ES-I3 (cell line): ENCODE measurements around the gene SLC15A5.

Experiments
- H3K36me3 ChIP-seq: 2 replicates; pipeline ENCODE4 v1.6.1; 2013; ENCODE audit warnings: mild to moderate bottlenecking, low read length, control low read depth, moderate library complexity; ENCODE audit not compliant: insufficient read depth
- H3K4me1 ChIP-seq: 2 replicates; pipeline ENCODE4 v1.6.1; 2013; ENCODE audit warnings: mild to moderate bottlenecking, control low read depth, low read length; ENCODE audit not compliant: insufficient read depth
- H3K9ac ChIP-seq: 2 replicates; pipeline ENCODE4 v1.6.1; 2013; ENCODE audit warnings: low read depth, mild to moderate bottlenecking, low read length, moderate library complexity
- H3K9me3 ChIP-seq: 2 replicates; pipeline ENCODE4 v1.6.1; 2013; ENCODE audit warnings: mild to moderate bottlenecking, low read length, moderate library complexity; ENCODE audit not compliant: control insufficient read depth, insufficient read depth

Gene SLC15A5

GRCh38 chr12:16277585-16277984 lies at the start of gene SLC15A5:
Gene SLC15A5, minus strand, starts transcription at chr12:16277685. Its CDS starts 0 bp downstream, at chr12:16277685.
- Histone ChIP-seq H3K36me3 (no peaks in the 10 kb centered on the region), H3K9ac (no peak within 1 kb of the TSS), H3K9me3 (no peaks in the 10 kb centered on the region), H3K4me1 (no peaks in the 10 kb centered on the region)

- Histone ChIP-seq H3K36me3 (no peaks in the 10 kb centered on the region), H3K4me1 (no peaks in the 10 kb centered on the region), H3K9ac (no peak overlapping the region), H3K9me3 (no peaks in the 10 kb centered on the region)
These were observed 47.9 kb upstream of the SLC15A5 start for GRCh38 chr12:16325426-16325825.

- no peaks in the 10 kb centered on the region for H3K4me1 ChIP-seq
- H3K36me3 ChIP-seq = no peaks in the 10 kb centered on the region
- no peak overlapping the region for H3K9ac ChIP-seq
- H3K9me3 ChIP-seq = no peaks in the 10 kb centered on the region
These were observed 47.3 kb upstream of the SLC15A5 start for GRCh38 chr12:16324772-16325171.

GRCh38 chr12:16324272-16324671 lies 46.8 kb upstream of the SLC15A5 start:
- Histone ChIP-seq H3K4me1 (no peaks in the 10 kb centered on the region), H3K9ac (no peak overlapping the region), H3K36me3 (no peaks in the 10 kb centered on the region), H3K9me3 (no peaks in the 10 kb centered on the region)

- Histone ChIP-seq H3K4me1 (no peaks in the 10 kb centered on the region), H3K36me3 (no peaks in the 10 kb centered on the region), H3K9me3 (no peaks in the 10 kb centered on the region), H3K9ac (no peak overlapping the region)
These were observed 46.2 kb upstream of the SLC15A5 start for GRCh38 chr12:16323638-16324037.

GRCh38 chr12:16323010-16323409 lies 45.5 kb upstream of the SLC15A5 start:
- Histone ChIP-seq H3K9ac (no peak overlapping the region), H3K36me3 (no peaks in the 10 kb centered on the region), H3K4me1 (no peaks in the 10 kb centered on the region), H3K9me3 (no peaks in the 10 kb centered on the region)

GRCh38 chr12:16310934-16311333 lies 33.4 kb upstream of the SLC15A5 start:
- Histone ChIP-seq H3K36me3 (no peaks in the 10 kb centered on the region), H3K9ac (no peak overlapping the region), H3K9me3 (peaks cover 6% of the 10 kb centered on the region; the same call in 1 of the 2 replicates), H3K4me1 (no peaks in the 10 kb centered on the region)

- Histone ChIP-seq H3K9me3 (peaks cover 6% of the 10 kb centered on the region; the same call in 1 of the 2 replicates), H3K4me1 (no peaks in the 10 kb centered on the region), H3K9ac (no peak overlapping the region)
These were observed 30.5 kb upstream of the SLC15A5 start for GRCh38 chr12:16307856-16308475.

GRCh38 chr12:16303939-16304338 lies 26.5 kb upstream of the SLC15A5 start:
- Histone ChIP-seq H3K4me1 (peaks cover 9% of the 10 kb centered on the region), H3K36me3 (no peaks in the 10 kb centered on the region), H3K9me3 (no peaks in the 10 kb centered on the region), H3K9ac (no peak overlapping the region)

More at GRCh38 chr12:16307856-16308475, 30.5 kb upstream of the SLC15A5 start:
- H3K36me3 ChIP-seq = no peaks in the 10 kb centered on the region

- H3K36me3 ChIP-seq = no peaks in the 10 kb centered on the region
- H3K9me3 ChIP-seq = no peaks in the 10 kb centered on the region
- peaks cover 9% of the 10 kb centered on the region for H3K4me1 ChIP-seq
- H3K9ac ChIP-seq = no peak overlapping the region
These were observed 23.3 kb upstream of the SLC15A5 start for GRCh38 chr12:16300736-16301135.

- Histone ChIP-seq H3K4me1 (peaks cover 9% of the 10 kb centered on the region), H3K9ac (peak overlapping the region; percentile 6; the same call in 1 of the 2 replicates), H3K36me3 (no peaks in the 10 kb centered on the region), H3K9me3 (no peaks in the 10 kb centered on the region)
These were observed 22.6 kb upstream of the SLC15A5 start for GRCh38 chr12:16300122-16300521.

- no peak overlapping the region for H3K9ac ChIP-seq
- H3K9me3 ChIP-seq = no peaks in the 10 kb centered on the region
- H3K36me3 ChIP-seq = no peaks in the 10 kb centered on the region
- peaks cover 9% of the 10 kb centered on the region for H3K4me1 ChIP-seq
These were observed 21.9 kb upstream of the SLC15A5 start for GRCh38 chr12:16299403-16299802.

GRCh38 chr12:16297521-16297920 lies 20.0 kb upstream of the SLC15A5 start:
- Histone ChIP-seq H3K36me3 (no peaks in the 10 kb centered on the region), H3K9ac (no peak overlapping the region), H3K4me1 (peaks cover 9% of the 10 kb centered on the region), H3K9me3 (no peaks in the 10 kb centered on the region)

GRCh38 chr12:16294376-16294956 lies 17.0 kb upstream of the SLC15A5 start:
- Histone ChIP-seq H3K4me1 (no peaks in the 10 kb centered on the region), H3K9me3 (no peaks in the 10 kb centered on the region), H3K9ac (no peak overlapping the region)

GRCh38 chr12:16291032-16291431 lies 13.5 kb upstream of the SLC15A5 start:
- no peak overlapping the region for H3K9ac ChIP-seq
- H3K9me3 ChIP-seq = no peaks in the 10 kb centered on the region
- H3K4me1 ChIP-seq = no peaks in the 10 kb centered on the region
- no peaks in the 10 kb centered on the region for H3K36me3 ChIP-seq

More at GRCh38 chr12:16294376-16294956, 17.0 kb upstream of the SLC15A5 start:
- H3K36me3 ChIP-seq = no peaks in the 10 kb centered on the region
